DND-41 (cell line): ENCODE measurements around the gene HTRA3.

ENCODE experiments used
- EZH2 ChIP-seq: IDR thresholded peaks from 3 replicates; pipeline ENCODE4 v1.6.1; 2012; ENCODE audit warnings: borderline replicate concordance, low read depth, mild to moderate bottlenecking, moderate library complexity, low read length, inconsistent platforms; ENCODE audit not compliant: severe bottlenecking
- TF ChIP-seq, protein P1 (sequence below): IDR thresholded peaks from 2 replicates; pipeline ENCODE4 v1.5.1; 2012; ENCODE audit warnings: borderline replicate concordance, low read length, moderate library complexity, mild to moderate bottlenecking; ENCODE audit not compliant: poor library complexity, severe bottlenecking; ENCODE audit errors: extremely low read depth

DNA sequence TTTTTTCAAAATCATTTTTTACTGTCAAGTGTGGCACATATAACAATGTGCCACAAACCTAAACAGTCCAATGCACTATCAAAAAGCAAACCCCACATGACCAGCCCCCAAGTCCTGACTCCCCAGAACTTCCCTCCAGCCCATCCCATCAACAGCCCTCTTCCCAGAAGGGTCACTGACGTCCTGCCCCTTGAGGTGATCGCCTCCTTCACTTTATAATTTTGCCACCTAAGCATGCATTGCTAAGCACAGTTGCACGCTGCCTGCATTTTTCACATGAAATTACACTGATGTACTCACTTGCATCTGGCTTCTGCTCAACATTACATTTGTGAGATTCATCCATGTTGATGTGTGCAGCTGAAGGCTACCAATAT, 42.5 kb downstream of the HTRA3 start:
- TF ChIP-seq, protein P1, sequence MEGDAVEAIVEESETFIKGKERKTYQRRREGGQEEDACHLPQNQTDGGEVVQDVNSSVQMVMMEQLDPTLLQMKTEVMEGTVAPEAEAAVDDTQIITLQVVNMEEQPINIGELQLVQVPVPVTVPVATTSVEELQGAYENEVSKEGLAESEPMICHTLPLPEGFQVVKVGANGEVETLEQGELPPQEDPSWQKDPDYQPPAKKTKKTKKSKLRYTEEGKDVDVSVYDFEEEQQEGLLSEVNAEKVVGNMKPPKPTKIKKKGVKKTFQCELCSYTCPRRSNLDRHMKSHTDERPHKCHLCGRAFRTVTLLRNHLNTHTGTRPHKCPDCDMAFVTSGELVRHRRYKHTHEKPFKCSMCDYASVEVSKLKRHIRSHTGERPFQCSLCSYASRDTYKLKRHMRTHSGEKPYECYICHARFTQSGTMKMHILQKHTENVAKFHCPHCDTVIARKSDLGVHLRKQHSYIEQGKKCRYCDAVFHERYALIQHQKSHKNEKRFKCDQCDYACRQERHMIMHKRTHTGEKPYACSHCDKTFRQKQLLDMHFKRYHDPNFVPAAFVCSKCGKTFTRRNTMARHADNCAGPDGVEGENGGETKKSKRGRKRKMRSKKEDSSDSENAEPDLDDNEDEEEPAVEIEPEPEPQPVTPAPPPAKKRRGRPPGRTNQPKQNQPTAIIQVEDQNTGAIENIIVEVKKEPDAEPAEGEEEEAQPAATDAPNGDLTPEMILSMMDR: no peak
- TF ChIP-seq EZH2: no peak
